HepG2 (cell line): ENCODE measurements around the gene CYP11A1. TPM values are rescaled to one million over a fixed set of nuclear protein-coding genes. Genes with fewer than 3 reads are reported as not detected.

Source experiments
- ATAC-seq: fragments of 200-7000 bp; cut with Tn5 transposase; 3 replicates; pipeline ENCODE4 v1.9.1; 2020; ENCODE audit warnings: mild to moderate bottlenecking, moderate library complexity
- BruUV-seq: library from RNA; stranded (reverse); fragments of 400-500 nt; replicated peaks from 2 replicates; lab custom pipeline; 2021; lab: Mats Ljungman, UMichigan
- CTCF ChIA-PET: fragments of 300-600 bp; formaldehyde crosslinking; extraction: SDS; loops from one replicate; lab custom pipeline; 2021; ENCODE audit warnings: low total read pairs, inconsistent platforms, low intra/inter-chr PET ratio; lab: Yijun Ruan, JAX
- POLR2A ChIA-PET: fragments of 350-600 bp; sonication (Branson Sonifier 250); formaldehyde crosslinking; loops from one replicate; lab custom pipeline; 2020; ENCODE audit warnings: antibody characterized with exemption, inconsistent platforms; lab: Yijun Ruan, JAX
- DNase-seq: peaks from one replicate; pipeline ENCODE4 v3.0.0-alpha.2; 2015; ENCODE audit warnings: low spot score
- FAIRE-seq: peaks from 3 replicates; lab custom pipeline; 2011; peaks lifted over from hg19 to GRCh38; lab: Jason Lieb, UNC
- H2AFZ ChIP-seq: one replicate; pipeline ENCODE4 v1.6.1; 2011; ENCODE audit warnings: low read length, inconsistent platforms
- H3K27ac ChIP-seq: fragments of 300-600 bp; 3 replicates; pipeline ENCODE4 v1.8.0; 2011; ENCODE audit warnings: mixed run types, mild to moderate bottlenecking, mixed read lengths, low read length, inconsistent platforms; ENCODE audit not compliant: insufficient read depth; ENCODE audit errors: extremely low read length
- H3K27me3 ChIP-seq, 2 experiments: fragments of 200-600 bp in 1 of 2; 2 replicates in 1 of 2; 3 replicates in 1 of 2; pipeline versions ENCODE4 v1.6.0 to v1.8.0; 2011; ENCODE audit warnings: low read length in 2 of 2, mild to moderate bottlenecking in 2 of 2, moderate library complexity in 2 of 2, inconsistent platforms in 1 of 2; ENCODE audit not compliant: insufficient read depth in 2 of 2, control insufficient read depth in 1 of 2
- H3K36me3 ChIP-seq, 2 experiments: fragments of 200-600 bp in 1 of 2; replicated peaks in 1 of 2; 2 replicates in 1 of 2; 3 replicates in 1 of 2; pipeline versions ENCODE4 v1.5.1 to v1.8.0; 2011; ENCODE audit warnings: low read length in 2 of 2, inconsistent platforms in 1 of 2; ENCODE audit not compliant: insufficient read depth in 2 of 2, control insufficient read depth in 1 of 2
- H3K4me1 ChIP-seq: 2 replicates; pipeline ENCODE4 v1.5.1; 2012; ENCODE audit warnings: low read length, inconsistent platforms; ENCODE audit not compliant: insufficient read depth
- H3K4me2 ChIP-seq: 2 replicates; pipeline ENCODE4 v1.6.0; 2011; ENCODE audit warnings: low read depth, low read length, inconsistent platforms
- H3K4me3 ChIP-seq, 3 experiments: fragments of 200-600 bp in 1 of 3; sonication (generic), shearing (Covaris generic) in 1 of 3; replicated peaks in 1 of 3; 2 replicates each; pipeline ENCODE4 v1.5.1; 2011 to 2016; ENCODE audit warnings: low read length in 3 of 3, inconsistent platforms in 2 of 3, low read depth in 2 of 3, mild to moderate bottlenecking in 2 of 3, control low read depth in 1 of 3, mixed read lengths in 1 of 3; ENCODE audit not compliant: insufficient read depth in 1 of 3
- H3K79me2 ChIP-seq: one replicate; pipeline ENCODE4 v1.6.1; 2011; ENCODE audit warnings: low read length, inconsistent platforms; ENCODE audit not compliant: insufficient read depth
- H3K9ac ChIP-seq: 2 replicates; pipeline ENCODE4 v1.6.0; 2011; ENCODE audit warnings: mild to moderate bottlenecking, low read depth, low read length, inconsistent platforms; ENCODE audit not compliant: insufficient read depth
- H3K9me3 ChIP-seq: 2 replicates; pipeline ENCODE4 v1.5.1; 2012; ENCODE audit warnings: mild to moderate bottlenecking, low read length
- H4K20me1 ChIP-seq: 2 replicates; pipeline ENCODE4 v1.6.0; 2011; ENCODE audit warnings: inconsistent platforms, mild to moderate bottlenecking, low read length, moderate library complexity; ENCODE audit not compliant: insufficient read depth
- ESRRA ChIP-seq: sonication (generic); formaldehyde crosslinking; IDR thresholded peaks from 2 replicates; pipeline ENCODE4 v1.5.1; 2020; ENCODE audit warnings: mild to moderate bottlenecking, low read depth, missing genetic modification reagents
- FLYWCH1 ChIP-seq: sonication (generic); formaldehyde crosslinking; IDR thresholded peaks from 2 replicates; pipeline ENCODE4 v1.8.1; 2023; ENCODE audit warnings: mild to moderate bottlenecking, missing genetic modification reagents
- HNF4A ChIP-seq: sonication (generic); formaldehyde crosslinking; IDR thresholded peaks from 2 replicates; pipeline ENCODE4 v1.4.0; 2020; ENCODE audit warnings: missing genetic modification reagents
- KLF11 ChIP-seq: IDR thresholded peaks from 2 replicates; pipeline ENCODE4 v1.6.1; 2016; ENCODE audit warnings: missing compliant biosample characterization
- RELA ChIP-seq: sonication (generic); formaldehyde crosslinking; IDR thresholded peaks from 2 replicates; pipeline ENCODE4 v1.4.0; 2020; ENCODE audit warnings: missing genetic modification reagents
- RFX5 ChIP-seq: IDR thresholded peaks from 2 replicates; pipeline ENCODE4 v1.6.1; 2011; ENCODE audit warnings: low read depth, low read length, improper control_type of control experiment
- SP140L ChIP-seq: sonication (generic); formaldehyde crosslinking; IDR thresholded peaks from 2 replicates; pipeline ENCODE4 v1.4.0; 2020; ENCODE audit warnings: missing genetic modification reagents, borderline replicate concordance
- SPEN ChIP-seq: sonication (generic); formaldehyde crosslinking; IDR thresholded peaks from 2 replicates; pipeline ENCODE4 v1.5.1; 2020; ENCODE audit warnings: low read depth, mild to moderate bottlenecking, missing genetic modification reagents
- TAF15 ChIP-seq: fragments of 200-400 bp; formaldehyde crosslinking; IDR thresholded peaks from one replicate; pipeline ENCODE4 v1.6.1; 2018; ENCODE audit warnings: mild to moderate bottlenecking, low read depth, low read length; ENCODE audit not compliant: poor library complexity, severe bottlenecking
- ZBTB2 ChIP-seq: sonication (generic); formaldehyde crosslinking; IDR thresholded peaks from 2 replicates; pipeline ENCODE4 v1.8.0; 2022; ENCODE audit warnings: low read depth, missing genetic modification reagents
- ZBTB37 ChIP-seq: sonication (generic); formaldehyde crosslinking; IDR thresholded peaks from 2 replicates; pipeline ENCODE4 v1.4.0; 2020; ENCODE audit warnings: mild to moderate bottlenecking, missing genetic modification reagents
- ZNF160 ChIP-seq: sonication (generic); formaldehyde crosslinking; IDR thresholded peaks from 2 replicates; pipeline ENCODE4 v1.8.0; 2022; ENCODE audit warnings: mild to moderate bottlenecking, inconsistent platforms, missing genetic modification reagents
- ZNF230 ChIP-seq: sonication (generic); formaldehyde crosslinking; IDR thresholded peaks from 2 replicates; pipeline ENCODE4 v1.4.0; 2020; ENCODE audit warnings: mild to moderate bottlenecking, missing genetic modification reagents
- ZNF543 ChIP-seq: sonication (generic); formaldehyde crosslinking; IDR thresholded peaks from 2 replicates; pipeline ENCODE4 v1.4.0; 2020; ENCODE audit warnings: mild to moderate bottlenecking, missing genetic modification reagents
- WGBS: methylation state at CpG from one replicate; pipeline ENCODE4 v1.1.6; 2017; ENCODE audit warnings: low lambda C conversion rate; 5-methylcytosine and 5-hydroxymethylcytosine counted together
- in situ Hi-C: cut with HindIII; loops from 2 replicates; pipeline ENCODE4 v1.10.0; 2017; ENCODE audit warnings: low pct_unique_long_range_greater_than_20kb; ENCODE audit not compliant: extremely low pct_ligation_motif_present
- intact Hi-C: fragments of 100-400 bp; cut with micrococcal nuclease; formaldehyde crosslinking; loops from one replicate; pipeline ENCODE4 v1.10.0; 2022; ENCODE audit not compliant: unreplicated experiment
- polyA plus RNA-seq, 8 experiments: library from polyadenylated mRNA; depleted of rRNA in 3 of 8; stranded (reverse) in 7 of 8; unstranded in 1 of 8; fragments of >200 nt; fragmentation: Illumina TruSeq in 4 of 8; extraction: Trizol in 4 of 8; gene quantifications; 2 replicates each; pipeline versions ENCODE4 v1.2.1 to v1.2.3, GENCODE V29; 2011 to 2016; ENCODE audit warnings: low read depth in 4 of 8, missing spikeins in 1 of 8, mixed read lengths in 1 of 8; ENCODE audit not compliant: insufficient read depth in 1 of 8
- total RNA-seq, 5 experiments: library from RNA; depleted of rRNA; stranded (reverse); fragments of >200 nt; fragmentation: Illumina TruSeq; extraction: Trizol; gene quantifications; 2 replicates each; pipeline ENCODE4 v1.2.3, GENCODE V29; 2016; ENCODE audit warnings: low read depth in 1 of 5
- TF ChIP-seq, protein P1 (sequence below): sonication (generic); formaldehyde crosslinking; IDR thresholded peaks from 2 replicates; pipeline ENCODE4 v1.5.1; 2020; ENCODE audit warnings: missing genetic modification reagents, mild to moderate bottlenecking, borderline replicate concordance
- TF ChIP-seq, protein P2 (sequence below): sonication (generic); formaldehyde crosslinking; IDR thresholded peaks from 2 replicates; pipeline ENCODE4 v1.8.0; 2022; ENCODE audit warnings: mild to moderate bottlenecking, missing genetic modification reagents, moderate library complexity

CYP11A1 gene
- total and polyA plus RNA-seq, 2 of the 13 experiments (the other 11 are each of a cell fraction or from before 2014, with no cell fraction given): 0.66 to 0.92 TPM

DNA sequence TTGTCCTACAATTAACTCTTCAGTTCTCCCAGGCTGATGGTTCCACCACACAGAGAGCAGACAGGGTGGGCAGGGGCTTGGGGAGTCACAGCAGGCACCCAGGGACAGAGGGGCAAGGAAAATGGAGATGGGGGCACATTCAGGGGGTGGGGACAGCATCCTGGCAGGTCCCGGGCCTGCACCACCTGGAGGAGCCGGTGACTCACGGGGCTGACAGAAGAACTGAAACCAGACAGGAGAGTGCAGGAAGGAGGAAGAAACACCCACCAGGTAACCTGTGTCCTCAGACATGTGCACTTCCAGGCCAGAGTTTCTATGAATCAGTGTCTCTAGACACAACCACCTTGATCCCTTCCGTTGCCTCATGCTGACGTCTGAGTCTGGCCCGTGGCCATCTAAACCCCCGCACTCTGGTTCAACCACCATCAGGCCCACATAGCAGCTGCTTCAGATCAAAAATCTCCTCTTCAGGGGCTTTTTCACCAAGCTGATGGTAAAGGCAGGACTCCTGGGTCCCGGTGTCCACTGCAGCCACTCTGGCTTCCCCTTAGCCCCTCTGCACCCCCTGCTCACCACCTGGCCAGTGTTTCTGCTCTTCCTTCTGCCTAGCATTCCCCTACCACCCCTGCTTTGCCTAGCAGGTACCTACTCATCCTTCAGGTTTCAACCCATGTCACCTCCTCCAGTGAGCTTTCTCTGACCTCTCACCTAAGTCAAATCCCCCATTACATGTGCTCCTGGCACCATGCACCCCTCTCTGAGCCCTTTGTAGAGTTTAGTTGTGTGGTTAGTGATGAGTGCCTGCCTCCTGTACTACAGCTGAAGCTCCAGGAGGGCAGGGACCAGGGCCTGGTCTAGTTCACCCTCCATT lies 16.5 kb upstream of the CYP11A1 start (continued):
- TF ChIP-seq KLF11: no peak
- TF ChIP-seq ZNF543 (CRISPR knock-in tag): no peak
- TF ChIP-seq ZNF160: no peak
- TF ChIP-seq RELA (CRISPR knock-in tag): no peak
- TF ChIP-seq FLYWCH1 (CRISPR knock-in tag): no peak
- no peak for TF ChIP-seq SPEN (CRISPR knock-in tag)
- no peak for TF ChIP-seq RFX5
- TF ChIP-seq ZNF230: 0 out of 2 replicates have a peak, but pooled peaks have one; percentile 36
- no peak for TF ChIP-seq ESRRA (CRISPR knock-in tag)
- TF ChIP-seq TAF15: no peak
- TF ChIP-seq ZBTB2 (CRISPR knock-in tag): no peak

DNA sequence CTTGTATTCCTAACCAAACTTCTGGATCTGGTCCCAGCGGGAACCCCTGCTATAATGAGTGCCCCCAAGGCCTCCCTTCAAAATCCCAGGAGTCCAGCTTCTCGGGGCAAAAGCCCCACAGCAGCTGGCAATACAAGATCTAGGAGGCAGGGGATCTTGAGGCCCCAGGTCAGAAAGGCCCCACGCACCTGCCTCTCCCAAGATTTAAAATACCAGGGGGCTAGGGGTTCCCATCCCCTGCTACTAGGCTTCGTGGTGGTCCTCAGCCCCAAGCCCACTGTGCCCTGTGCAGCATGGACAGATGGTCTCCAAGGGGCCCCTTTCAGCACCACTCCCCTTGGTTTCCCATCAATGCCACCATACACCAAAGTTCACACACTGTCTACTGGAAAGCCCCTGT lies 15.8 kb upstream of the CYP11A1 start:
- Histone ChIP-seq H3K4me1 (peaks cover 77% of the 10 kb centered on the region), H2AFZ (no peak overlapping the region), H3K9ac (no peak overlapping the region), H4K20me1 (no peaks in the 10 kb centered on the region), H3K4me2 (peak overlapping the region; percentile 70), H3K27ac (no peak overlapping the region), H3K79me2 (no peaks in the 10 kb centered on the region), H3K36me3 (no peaks in the 10 kb centered on the region), H3K27me3 (peaks cover 0 to 8% of the 10 kb centered on the region in 2 experiments; a peak in 3 of 5 replicates), H3K4me3 (peak overlapping the region in 1 of 3 experiments; percentile 44; a peak in 2 of 6 replicates), H3K9me3 (no peaks in the 10 kb centered on the region)
- DNase-seq (no peak), FAIRE-seq (no peak), ATAC-seq (no peak)
- intact Hi-C loops (loop anchor here (2.0 kb wide), 1 partner anchor 106 kb away; no protein-coding TSS in a partner anchor), in situ Hi-C loops (loop anchor here (5.0 kb wide), 1 partner anchor 104 kb away; no protein-coding TSS in a partner anchor)
- BruUV-seq: no TSS peak
- no CpG with 5 or more reads among the region's 4 CpGs for WGBS
- POLR2A ChIA-PET: interaction anchor here (1.3 to 8.8 kb wide), 3 partner anchors 53 to 163 kb away, joined by 4 to 124 read pairs (median 7); no protein-coding TSS in a partner anchor
- CTCF ChIA-PET: interaction anchor here (2.0 to 3.5 kb wide), 3 partner anchors 56 to 106 kb away, joined by 7 to 77 read pairs (median 27); no protein-coding TSS in a partner anchor
- TF ChIP-seq, protein P1, sequence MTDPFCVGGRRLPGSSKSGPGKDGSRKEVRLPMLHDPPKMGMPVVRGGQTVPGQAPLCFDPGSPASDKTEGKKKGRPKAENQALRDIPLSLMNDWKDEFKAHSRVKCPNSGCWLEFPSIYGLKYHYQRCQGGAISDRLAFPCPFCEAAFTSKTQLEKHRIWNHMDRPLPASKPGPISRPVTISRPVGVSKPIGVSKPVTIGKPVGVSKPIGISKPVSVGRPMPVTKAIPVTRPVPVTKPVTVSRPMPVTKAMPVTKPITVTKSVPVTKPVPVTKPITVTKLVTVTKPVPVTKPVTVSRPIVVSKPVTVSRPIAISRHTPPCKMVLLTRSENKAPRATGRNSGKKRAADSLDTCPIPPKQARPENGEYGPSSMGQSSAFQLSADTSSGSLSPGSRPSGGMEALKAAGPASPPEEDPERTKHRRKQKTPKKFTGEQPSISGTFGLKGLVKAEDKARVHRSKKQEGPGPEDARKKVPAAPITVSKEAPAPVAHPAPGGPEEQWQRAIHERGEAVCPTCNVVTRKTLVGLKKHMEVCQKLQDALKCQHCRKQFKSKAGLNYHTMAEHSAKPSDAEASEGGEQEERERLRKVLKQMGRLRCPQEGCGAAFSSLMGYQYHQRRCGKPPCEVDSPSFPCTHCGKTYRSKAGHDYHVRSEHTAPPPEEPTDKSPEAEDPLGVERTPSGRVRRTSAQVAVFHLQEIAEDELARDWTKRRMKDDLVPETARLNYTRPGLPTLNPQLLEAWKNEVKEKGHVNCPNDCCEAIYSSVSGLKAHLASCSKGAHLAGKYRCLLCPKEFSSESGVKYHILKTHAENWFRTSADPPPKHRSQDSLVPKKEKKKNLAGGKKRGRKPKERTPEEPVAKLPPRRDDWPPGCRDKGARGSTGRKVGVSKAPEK (CRISPR knock-in tag): no peak
- TF ChIP-seq, protein P2, sequence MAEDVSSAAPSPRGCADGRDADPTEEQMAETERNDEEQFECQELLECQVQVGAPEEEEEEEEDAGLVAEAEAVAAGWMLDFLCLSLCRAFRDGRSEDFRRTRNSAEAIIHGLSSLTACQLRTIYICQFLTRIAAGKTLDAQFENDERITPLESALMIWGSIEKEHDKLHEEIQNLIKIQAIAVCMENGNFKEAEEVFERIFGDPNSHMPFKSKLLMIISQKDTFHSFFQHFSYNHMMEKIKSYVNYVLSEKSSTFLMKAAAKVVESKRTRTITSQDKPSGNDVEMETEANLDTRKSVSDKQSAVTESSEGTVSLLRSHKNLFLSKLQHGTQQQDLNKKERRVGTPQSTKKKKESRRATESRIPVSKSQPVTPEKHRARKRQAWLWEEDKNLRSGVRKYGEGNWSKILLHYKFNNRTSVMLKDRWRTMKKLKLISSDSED (CRISPR knock-in tag): no peak
- TF ChIP-seq SP140L (CRISPR knock-in tag) (no peak), HNF4A (CRISPR knock-in tag) (no peak), ZBTB37 (no peak)
